GM12878 (cell line): ENCODE data around the gene LSP1. TPM values are rescaled to one million over a fixed set of nuclear protein-coding genes. Genes with fewer than 3 reads are reported as not detected.

Experiments used
- ATAC-seq: fragments of 200-7000 bp; cut with Tn5 transposase; 3 replicates; pipeline ENCODE4 v1.9.1; 2020; ENCODE audit warnings: mild to moderate bottlenecking, moderate library complexity
- BruUV-seq: library from RNA; stranded (reverse); fragments of 400-500 nt; replicated peaks from 2 replicates; lab custom pipeline; 2021; lab: Mats Ljungman, UMichigan
- CTCF ChIA-PET: fragments of 300-600 bp; sonication (Branson Sonifier 250); formaldehyde crosslinking; extraction: SDS; loops from one replicate; lab custom pipeline; 2021; ENCODE audit warnings: inconsistent platforms; lab: Yijun Ruan, JAX
- POLR2A ChIA-PET: fragments of 350-600 bp; formaldehyde crosslinking; extraction: SDS; loops from one replicate; lab custom pipeline; 2021; ENCODE audit warnings: inconsistent platforms; lab: Charles Lee
- RAD21 ChIA-PET: fragments of 300-600 bp; sonication (Branson Sonifier 250); formaldehyde crosslinking; loops from one replicate; lab custom pipeline; 2023; ENCODE audit warnings: antibody characterized with exemption; ENCODE audit not compliant: unreplicated experiment; lab: Charles Lee
- SMC1A ChIA-PET: fragments of 300-600 bp; sonication (Branson Sonifier 250); formaldehyde crosslinking; loops from one replicate; lab custom pipeline; 2023; ENCODE audit not compliant: unreplicated experiment, uncharacterized antibody; lab: Charles Lee
- DNase-seq: peaks from one replicate; pipeline ENCODE4 v3.0.0-alpha.2; 2011; ENCODE audit warnings: low read depth, low spot score
- FAIRE-seq: peaks from 3 replicates; lab custom pipeline; 2011; peaks lifted over from hg19 to GRCh38; lab: Jason Lieb, UNC
- H2AFZ ChIP-seq: 2 replicates; pipeline ENCODE4 v1.6.0; 2011; ENCODE audit warnings: low read depth, low read length, control low read depth; ENCODE audit not compliant: control insufficient read depth
- H3K27ac ChIP-seq: 2 replicates; pipeline ENCODE4 v1.5.1; 2011; ENCODE audit warnings: control low read depth; ENCODE audit not compliant: control insufficient read depth, insufficient read depth
- H3K27me3 ChIP-seq, 2 experiments: replicated peaks in 1 of 2; 2 replicates each; pipeline versions ENCODE4 v1.6.0 to v1.6.1; 2011; ENCODE audit warnings: low read length in 1 of 2; ENCODE audit not compliant: control insufficient read depth in 2 of 2, insufficient read depth in 2 of 2
- H3K36me3 ChIP-seq, 2 experiments: 2 replicates each; pipeline ENCODE4 v1.5.1; 2011; ENCODE audit warnings: low read length in 1 of 2; ENCODE audit not compliant: control insufficient read depth in 2 of 2, insufficient read depth in 2 of 2
- H3K4me1 ChIP-seq: 2 replicates; pipeline ENCODE4 v1.6.1; 2011; ENCODE audit warnings: mild to moderate bottlenecking, low read length, moderate library complexity, mixed read lengths; ENCODE audit not compliant: control insufficient read depth, insufficient read depth
- H3K4me2 ChIP-seq: 2 replicates; pipeline ENCODE4 v1.6.0; 2011; ENCODE audit warnings: control low read depth; ENCODE audit not compliant: control insufficient read depth, insufficient read depth
- H3K4me3 ChIP-seq: fragments of 200-600 bp; sonication (generic); 2 replicates; pipeline ENCODE4 v1.5.1; 2016
- H3K79me2 ChIP-seq: 2 replicates; pipeline ENCODE4 v1.6.0; 2011; ENCODE audit warnings: low read length; ENCODE audit not compliant: control insufficient read depth, insufficient read depth
- H3K9ac ChIP-seq: 2 replicates; pipeline ENCODE4 v1.8.0; 2011; ENCODE audit warnings: low read length, control low read depth, mixed read lengths; ENCODE audit not compliant: control insufficient read depth, insufficient read depth
- H3K9me3 ChIP-seq: replicated peaks from 3 replicates; pipeline ENCODE4 v1.5.1; 2011; ENCODE audit warnings: mild to moderate bottlenecking, low read length; ENCODE audit not compliant: control insufficient read depth, insufficient read depth
- H4K20me1 ChIP-seq: 2 replicates; pipeline ENCODE4 v1.6.0; 2011; ENCODE audit not compliant: control insufficient read depth, insufficient read depth
- GABPA ChIP-seq: IDR thresholded peaks from 2 replicates; pipeline ENCODE4 v1.6.1; 2014; ENCODE audit warnings: antibody characterized with exemption, low read depth, mild to moderate bottlenecking, inconsistent platforms
- NFIC ChIP-seq: IDR thresholded peaks from 2 replicates; pipeline ENCODE4 v1.6.1; 2012; ENCODE audit warnings: low read depth, mild to moderate bottlenecking, inconsistent platforms, low read length, moderate library complexity
- POU2F2 ChIP-seq: IDR thresholded peaks from 3 replicates; pipeline ENCODE4 v1.6.1; 2011; ENCODE audit warnings: low read depth, mild to moderate bottlenecking, low read length, borderline replicate concordance
- RBBP5 ChIP-seq: fragments of 200-600 bp; sonication (generic); conservative IDR thresholded peaks from 2 replicates; pipeline ENCODE4 v1.6.1; 2016
- RELA ChIP-seq: fragments of 450-650 bp; IDR thresholded peaks from 2 replicates; pipeline ENCODE4 v1.8.0; 2014; ENCODE audit warnings: borderline replicate concordance; ENCODE audit not compliant: partially characterized antibody
- SIX5 ChIP-seq: IDR thresholded peaks from 2 replicates; pipeline ENCODE4 v1.6.1; 2011; ENCODE audit warnings: mild to moderate bottlenecking, low read depth, low read length, moderate library complexity; ENCODE audit not compliant: severe bottlenecking
- SP1 ChIP-seq: IDR thresholded peaks from one replicate; pipeline ENCODE4 v1.6.1; 2011; ENCODE audit warnings: low read depth, low read length
- SUPT20H ChIP-seq: IDR thresholded peaks from 2 replicates; pipeline ENCODE4 v1.6.1; 2011; ENCODE audit warnings: low read depth, mild to moderate bottlenecking, low read length, moderate library complexity, borderline replicate concordance; ENCODE audit not compliant: control insufficient read depth
- ZNF24 ChIP-seq: fragments of 450-650 bp; IDR thresholded peaks from 2 replicates; pipeline ENCODE4 v1.6.1; 2017; ENCODE audit warnings: antibody characterized with exemption, mild to moderate bottlenecking
- ZNF384 ChIP-seq: IDR thresholded peaks from 2 replicates; pipeline ENCODE4 v1.6.1; 2012; ENCODE audit warnings: low read depth, mild to moderate bottlenecking, low read length, improper control_type of control experiment, borderline replicate concordance
- WGBS: methylation state at CpG from one replicate; pipeline ENCODE4 v1.1.6; 2016; ENCODE audit warnings: low lambda C conversion rate; ENCODE audit not compliant: insufficient replicate concordance, insufficient coverage; ENCODE audit errors: missing lambda C conversion rate; 5-methylcytosine and 5-hydroxymethylcytosine counted together
- in situ Hi-C: fragments of 300-500 bp; cut with MboI; formaldehyde crosslinking; loops from 9 replicates; pipeline ENCODE4 v1.14.3; 2018; ENCODE audit warnings: mixed read lengths
- intact Hi-C: fragments of 100-400 bp; cut with micrococcal nuclease; formaldehyde crosslinking; loops from one replicate; pipeline ENCODE4 v1.14.2; 2022; ENCODE audit not compliant: unreplicated experiment
- polyA plus RNA-seq, 11 experiments: library from polyadenylated mRNA; depleted of rRNA in 4 of 11; unstranded in 6 of 11; stranded (reverse) in 5 of 11; fragments of >200 nt; fragmentation: Nextera tagmentation in 4 of 11; fragmentation: Illumina TruSeq in 1 of 11; extraction: Ambion mirVana in 4 of 11; extraction: Trizol in 1 of 11; gene quantifications; 1 replicate in 1 of 11; 2 replicates in 10 of 11; pipeline versions ENCODE4 v1.2.1 to v1.2.3, GENCODE V29; 2011 to 2016; ENCODE audit warnings: inconsistent platforms in 2 of 11, missing spikeins in 2 of 11, low read depth in 1 of 11
- total RNA-seq, 4 experiments: library from RNA; depleted of rRNA in 3 of 4; stranded (reverse); fragments of >200 nt in 3 of 4; fragmentation: Illumina TruSeq in 1 of 4; extraction: Trizol in 1 of 4; gene quantifications; 2 replicates each; pipeline versions ENCODE4 v1.2.1 to v1.2.3, GENCODE V29; 2013 to 2021
- TF ChIP-seq, protein P1 (sequence below): IDR thresholded peaks from 2 replicates; pipeline ENCODE4 v1.6.1; 2012; ENCODE audit warnings: mild to moderate bottlenecking, low read depth, low read length

The LSP1 gene
- total and polyA plus RNA-seq, 10 of the 15 experiments (the other 5 are each of a cell fraction or from before 2014, with no cell fraction given): 19.2 to 488 (median 369) TPM

DNA sequence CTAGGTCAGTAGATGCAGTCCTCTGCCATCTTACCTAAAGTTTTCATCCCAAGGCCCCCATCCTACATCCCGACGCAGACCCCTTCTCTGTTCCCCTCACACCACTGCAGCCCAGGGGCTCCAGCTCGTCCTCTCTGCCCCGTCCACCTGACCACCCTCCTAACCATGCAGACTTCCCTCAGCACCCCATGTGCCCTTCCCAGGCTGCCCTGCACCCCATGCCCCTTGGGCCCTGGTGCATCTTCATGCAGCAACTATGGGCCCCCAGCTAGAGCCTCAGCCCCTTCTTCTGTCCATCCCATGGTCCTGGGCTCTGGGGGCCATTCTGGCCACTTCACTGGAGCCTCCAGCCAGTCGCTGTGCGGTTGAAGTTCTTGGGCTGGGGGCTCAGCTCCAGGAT, 35.9 kb downstream of the LSP1 start:
- H3K9ac ChIP-seq: no peak overlapping the region
- no peak overlapping the region for H3K27ac ChIP-seq
- H2AFZ ChIP-seq: no peak overlapping the region
- 96% methylated on average over 6 of the region's 6 CpGs for WGBS
- FAIRE-seq (no peak), ATAC-seq (no peak), DNase-seq (no peak)
- no peaks in the 10 kb centered on the region for H3K27me3 ChIP-seq
- peaks cover 26 to 36% of the 10 kb centered on the region in 2 experiments for H3K36me3 ChIP-seq
- H3K9me3 ChIP-seq: no peaks in the 10 kb centered on the region
- H3K79me2 ChIP-seq: no peaks in the 10 kb centered on the region
- TF ChIP-seq, protein P1, sequence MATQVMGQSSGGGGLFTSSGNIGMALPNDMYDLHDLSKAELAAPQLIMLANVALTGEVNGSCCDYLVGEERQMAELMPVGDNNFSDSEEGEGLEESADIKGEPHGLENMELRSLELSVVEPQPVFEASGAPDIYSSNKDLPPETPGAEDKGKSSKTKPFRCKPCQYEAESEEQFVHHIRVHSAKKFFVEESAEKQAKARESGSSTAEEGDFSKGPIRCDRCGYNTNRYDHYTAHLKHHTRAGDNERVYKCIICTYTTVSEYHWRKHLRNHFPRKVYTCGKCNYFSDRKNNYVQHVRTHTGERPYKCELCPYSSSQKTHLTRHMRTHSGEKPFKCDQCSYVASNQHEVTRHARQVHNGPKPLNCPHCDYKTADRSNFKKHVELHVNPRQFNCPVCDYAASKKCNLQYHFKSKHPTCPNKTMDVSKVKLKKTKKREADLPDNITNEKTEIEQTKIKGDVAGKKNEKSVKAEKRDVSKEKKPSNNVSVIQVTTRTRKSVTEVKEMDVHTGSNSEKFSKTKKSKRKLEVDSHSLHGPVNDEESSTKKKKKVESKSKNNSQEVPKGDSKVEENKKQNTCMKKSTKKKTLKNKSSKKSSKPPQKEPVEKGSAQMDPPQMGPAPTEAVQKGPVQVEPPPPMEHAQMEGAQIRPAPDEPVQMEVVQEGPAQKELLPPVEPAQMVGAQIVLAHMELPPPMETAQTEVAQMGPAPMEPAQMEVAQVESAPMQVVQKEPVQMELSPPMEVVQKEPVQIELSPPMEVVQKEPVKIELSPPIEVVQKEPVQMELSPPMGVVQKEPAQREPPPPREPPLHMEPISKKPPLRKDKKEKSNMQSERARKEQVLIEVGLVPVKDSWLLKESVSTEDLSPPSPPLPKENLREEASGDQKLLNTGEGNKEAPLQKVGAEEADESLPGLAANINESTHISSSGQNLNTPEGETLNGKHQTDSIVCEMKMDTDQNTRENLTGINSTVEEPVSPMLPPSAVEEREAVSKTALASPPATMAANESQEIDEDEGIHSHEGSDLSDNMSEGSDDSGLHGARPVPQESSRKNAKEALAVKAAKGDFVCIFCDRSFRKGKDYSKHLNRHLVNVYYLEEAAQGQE: no peak
- TF ChIP-seq RELA (no peak), GABPA (no peak), RBBP5 (no peak), ZNF384 (no peak), ZNF24 (no peak), POU2F2 (no peak), SUPT20H (no peak), SIX5 (no peak), SP1 (no peak), NFIC (no peak)
- SMC1A ChIA-PET: interaction anchor here (0.6 kb wide), 1 partner anchor 60 kb away, joined by 3 read pairs; no protein-coding TSS in a partner anchor
- no TSS peak for BruUV-seq
- H3K4me3 ChIP-seq: no peak overlapping the region
- in situ Hi-C loops: no loop called here
- CTCF ChIA-PET: no interaction called here
- H4K20me1 ChIP-seq: peaks cover 2% of the 10 kb centered on the region; the same call in 1 of the 2 replicates
- H3K4me1 ChIP-seq: no peaks in the 10 kb centered on the region
- H3K4me2 ChIP-seq: no peak overlapping the region
- RAD21 ChIA-PET: no interaction called here
- POLR2A ChIA-PET: no interaction called here
- intact Hi-C loops: loop anchor here (5.0 kb wide), 1 partner anchor 52 kb away; the partner anchor contains the start of gene TNNI2
